GM18499 (cell line): ENCODE results near the gene ZNF780B.
"Not testable (repeated sequence)": the region's sequence is repeated elsewhere in the genome, so short reads cannot be mapped to it uniquely, and the experiment has no call there.

ENCODE experiments used
- ATAC-seq: cut with Tn5 transposase; IDR thresholded peaks from one replicate; pipeline ENCODE4 v1.9.1; 2021; ENCODE audit warnings: moderate number of reproducible peaks; ENCODE audit not compliant: insufficient read depth, unreplicated experiment

The ZNF780B gene

GRCh38 chr19:40041718-40042117 is 14.3 kb downstream of the ZNF780B start:
- not testable (repeated sequence) for ATAC-seq

GRCh38 chr19:40038047-40038446 is 18.0 kb downstream of the ZNF780B start:
- not testable (repeated sequence) for ATAC-seq

GRCh38 chr19:40035996-40036395 is 20.0 kb downstream of the ZNF780B start:
- ATAC-seq = no peak

- ATAC-seq = no peak
Observed at GRCh38 chr19:40033989-40034560, 22.0 kb downstream of the ZNF780B start.

- no peak for ATAC-seq
Observed at GRCh38 chr19:40026597-40026970, 29.4 kb downstream of the ZNF780B start.

- no peak for ATAC-seq
Observed at GRCh38 chr19:40025938-40026596, 30.0 kb downstream of the ZNF780B start.

- ATAC-seq = no peak
Observed at GRCh38 chr19:40023969-40024368, 32.1 kb downstream of the ZNF780B start.

- ATAC-seq = no peak
Observed at GRCh38 chr19:40013991-40014390, 42.0 kb downstream of the ZNF780B start.

GRCh38 chr19:40009674-40010073 is 46.4 kb downstream of the ZNF780B start:
- no peak for ATAC-seq

GRCh38 chr19:40006273-40006691 is 49.7 kb downstream of the ZNF780B start:
- no peak for ATAC-seq

- ATAC-seq = no peak
Observed at GRCh38 chr19:40005691-40006272, 50.2 kb downstream of the ZNF780B start.

- ATAC-seq = no peak
Observed at GRCh38 chr19:39998501-39998900, 57.5 kb downstream of the ZNF780B start.

GRCh38 chr19:39997638-39998216 is 58.3 kb downstream of the ZNF780B start:
- no peak for ATAC-seq

- ATAC-seq = peak; percentile 50
Observed at GRCh38 chr19:39996811-39997637, 59.0 kb downstream of the ZNF780B start, which contains the start of gene ZNF546. TSS of gene ZNF546 (plus strand) at chr19:39997060. CDS start at chr19:39998327, 1,267 bp downstream.

GRCh38 chr19:39996218-39996810 is 59.7 kb downstream of the ZNF780B start:
- peak; percentile 16 for ATAC-seq

- no peak for ATAC-seq
Observed at GRCh38 chr19:39995794-39996193, 60.2 kb downstream of the ZNF780B start.

- no peak for ATAC-seq
Observed at GRCh38 chr19:39994361-39994760, 61.7 kb downstream of the ZNF780B start.

- no peak for ATAC-seq
Observed at GRCh38 chr19:39993605-39994004, 62.4 kb downstream of the ZNF780B start.

- ATAC-seq = no peak
Observed at GRCh38 chr19:39987596-39987995, 68.4 kb downstream of the ZNF780B start.

- no peak for ATAC-seq
Observed at GRCh38 chr19:39987167-39987566, 68.9 kb downstream of the ZNF780B start.
